HG02678 (cell line): ENCODE measurements around the gene BCL2L1.
A peak's percentile ranks its signal among the peaks of the same experiment; 100 is the strongest.

ENCODE experiments used
- ATAC-seq: cut with Tn5 transposase; IDR thresholded peaks from one replicate; pipeline ENCODE4 v1.9.1; 2021; ENCODE audit warnings: mild to moderate bottlenecking, moderate library complexity; ENCODE audit not compliant: unreplicated experiment

BCL2L1 gene

DNA sequence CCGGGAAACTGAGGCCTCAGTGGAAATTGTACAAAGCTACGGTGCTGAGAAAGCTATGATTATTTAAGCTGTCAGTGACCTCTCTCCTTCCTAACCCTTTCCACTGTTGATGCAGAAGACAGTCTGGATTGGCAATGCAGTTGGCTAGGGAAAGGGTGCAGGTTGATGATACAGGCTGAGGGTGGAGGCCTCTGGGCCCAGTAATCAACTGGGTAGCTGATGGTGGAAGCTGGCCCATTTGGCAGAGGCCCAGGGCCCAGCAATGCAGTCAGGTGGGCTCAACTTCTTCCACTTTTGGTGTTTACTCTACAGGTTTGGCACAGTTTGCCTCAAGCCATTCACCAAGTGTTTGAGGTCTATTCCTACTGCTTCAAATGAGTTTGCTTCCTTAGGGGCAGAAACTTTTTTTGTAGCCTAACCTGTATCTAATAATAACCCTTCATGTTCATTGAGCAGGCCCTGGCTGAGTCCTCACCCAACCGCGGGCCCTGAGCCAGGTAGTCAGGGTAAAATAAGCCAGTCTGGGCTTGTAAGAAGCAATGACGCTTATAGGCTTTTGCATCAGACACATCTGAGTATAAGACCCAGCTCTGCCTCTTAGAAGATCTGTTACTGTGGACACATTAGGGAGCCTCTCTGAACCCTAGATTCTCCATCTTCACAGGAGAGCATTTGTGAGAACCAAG lies 12.1 kb downstream of the BCL2L1 start:
- ATAC-seq: no peak

DNA sequence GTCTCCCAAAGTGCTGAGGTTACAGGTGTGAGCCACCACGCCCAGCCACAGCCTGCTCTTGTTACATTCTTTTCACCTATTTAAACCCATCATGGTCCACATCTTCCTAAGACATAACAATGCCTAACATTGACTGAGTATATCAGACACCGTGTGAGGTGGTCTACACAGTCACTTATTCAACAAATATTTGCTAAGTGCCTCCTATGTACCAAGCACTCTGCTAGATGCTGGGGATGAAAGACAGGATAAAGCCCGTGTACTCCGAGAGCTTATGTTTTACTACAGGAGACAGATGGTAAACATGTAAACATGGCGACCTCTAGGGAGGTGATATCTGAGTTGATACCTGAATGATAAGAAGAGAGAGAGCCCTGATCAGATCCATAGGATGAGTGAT lies 12.7 kb downstream of the BCL2L1 start:
- ATAC-seq: no peak

DNA sequence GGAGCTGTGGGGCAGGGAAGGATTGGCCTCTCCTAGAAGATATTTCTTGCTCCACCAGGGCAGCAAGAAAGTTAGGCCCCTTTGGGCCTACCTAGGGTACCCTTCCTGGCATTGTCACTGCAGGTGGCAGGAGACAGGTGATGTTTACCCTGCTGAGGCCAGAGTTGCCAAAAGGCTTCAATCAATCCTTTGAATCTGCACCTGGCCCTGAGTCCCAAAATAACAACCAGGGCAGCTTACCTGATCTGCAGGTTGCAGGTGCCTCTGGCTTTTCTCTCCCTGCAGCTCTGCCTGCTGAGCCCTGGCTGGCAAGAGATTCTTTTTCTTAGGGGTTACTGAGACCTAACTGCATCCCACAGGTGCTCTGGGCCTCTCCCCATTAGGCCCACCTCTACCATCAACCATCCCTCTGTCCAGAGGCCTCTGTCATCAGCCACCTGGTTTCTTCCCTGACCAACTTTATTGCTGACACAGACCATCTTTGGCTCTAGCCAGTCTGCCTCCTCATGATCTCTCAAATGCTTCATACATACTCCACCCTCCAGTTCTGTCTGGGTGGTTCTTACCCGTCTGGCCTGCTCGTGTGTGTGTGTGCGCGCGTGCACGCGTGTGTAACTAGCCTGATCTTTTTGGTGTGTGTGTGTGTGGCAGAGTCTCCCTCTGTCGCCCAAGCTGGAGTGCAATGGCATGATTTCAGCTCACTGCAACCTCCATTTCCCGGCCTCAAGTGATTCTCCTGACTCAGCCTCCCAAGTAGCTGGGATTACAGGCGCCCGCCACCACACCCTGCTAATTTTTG lies 13.7 kb downstream of the BCL2L1 start:
- ATAC-seq: no peak

DNA sequence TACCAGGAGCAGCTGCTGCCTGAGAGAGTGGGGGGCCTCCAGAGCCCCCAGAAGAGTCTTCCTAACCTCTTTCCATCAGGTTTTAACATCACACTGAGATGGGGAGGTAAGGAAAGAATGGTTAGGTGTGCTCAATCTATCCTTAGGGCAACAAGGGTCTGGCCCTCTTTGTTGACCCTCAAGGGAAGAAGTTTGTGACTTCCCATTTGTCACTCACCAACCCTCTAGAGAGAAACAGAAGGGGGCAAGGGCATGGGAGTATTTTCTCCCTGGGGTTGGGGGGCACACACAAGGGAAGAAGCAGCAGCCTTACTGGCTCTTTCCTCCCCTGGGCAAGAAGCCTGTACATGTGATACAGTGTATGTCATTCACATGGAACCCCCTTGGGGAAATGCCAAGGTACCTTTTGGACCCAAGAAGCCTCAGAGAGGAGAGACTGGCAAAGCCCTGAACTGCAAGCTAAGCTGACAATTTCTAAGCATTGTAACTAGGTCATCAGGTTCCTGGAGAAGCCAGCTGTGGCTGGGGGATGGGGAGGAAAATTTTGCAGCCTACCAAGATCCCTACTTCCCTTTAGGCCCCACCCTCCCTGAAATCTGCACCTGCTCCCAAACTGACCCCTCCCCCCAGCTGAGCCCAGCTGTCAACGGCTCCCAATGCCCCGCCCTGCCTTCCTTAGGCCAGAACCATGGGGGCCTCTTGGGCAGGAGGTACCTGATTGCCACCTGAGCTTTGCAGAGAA lies 14.5 kb downstream of the BCL2L1 start:
- ATAC-seq: no peak

GRCh38 chr20:31707258-31707615 lies 15.4 kb downstream of the BCL2L1 start:
- no peak for ATAC-seq

DNA sequence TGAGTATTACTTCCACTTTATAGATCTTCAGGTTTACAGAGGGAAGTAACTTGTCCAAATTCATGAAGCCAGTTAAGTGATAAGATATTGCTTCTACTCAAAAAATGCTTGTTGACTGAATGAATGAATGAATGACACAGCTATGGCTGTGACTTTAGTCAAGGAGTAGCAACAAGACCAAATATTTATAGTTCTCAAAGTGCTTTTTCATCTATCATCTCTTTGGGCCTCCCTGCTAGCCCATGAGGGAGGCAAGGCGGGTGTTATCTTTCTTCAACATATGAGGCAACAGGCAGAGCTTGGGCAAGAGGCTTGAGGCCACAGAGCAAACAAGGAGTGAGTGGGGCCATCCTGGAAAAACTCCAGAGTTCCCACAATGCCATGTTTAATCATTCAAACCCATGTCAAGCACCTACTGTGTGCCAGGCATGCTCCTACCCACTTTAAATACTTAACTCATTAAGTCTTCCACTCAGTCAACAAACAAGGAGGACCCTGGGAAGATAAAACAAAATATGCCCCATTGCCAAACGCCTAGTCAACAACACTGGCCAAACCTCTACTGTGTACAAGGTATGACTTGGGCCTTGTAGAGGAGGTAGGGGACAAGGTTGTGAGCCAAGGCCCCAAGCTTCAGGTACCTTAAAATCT lies 15.9 kb downstream of the BCL2L1 start:
- no peak for ATAC-seq

- peak; percentile 93 for ATAC-seq
Observed at GRCh38 chr20:31705598-31706597, 16.8 kb downstream of the BCL2L1 start.

- no peak for ATAC-seq
Observed at GRCh38 chr20:31705191-31705590, 17.5 kb downstream of the BCL2L1 start.

- no peak for ATAC-seq
Observed at GRCh38 chr20:31704225-31705119, 18.2 kb downstream of the BCL2L1 start.

DNA sequence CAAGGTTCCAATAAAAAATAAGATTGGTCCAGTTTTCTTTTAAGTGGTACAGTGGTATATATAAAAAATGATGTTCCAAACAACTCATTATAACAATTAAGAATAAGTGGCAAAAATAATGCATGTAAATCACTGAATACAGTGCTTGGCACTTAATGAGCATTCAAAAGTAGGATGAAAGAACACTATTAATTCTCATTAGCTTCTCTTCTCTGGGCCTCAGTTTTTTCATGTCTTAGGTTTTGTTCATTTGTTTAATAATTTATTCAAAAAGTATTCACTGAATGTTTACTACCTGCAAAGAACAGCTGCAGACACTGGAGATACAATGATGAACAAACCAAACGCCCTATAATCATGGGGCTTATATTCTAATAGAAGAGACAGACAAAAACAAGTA lies 21.1 kb downstream of the BCL2L1 start:
- ATAC-seq: no peak

DNA sequence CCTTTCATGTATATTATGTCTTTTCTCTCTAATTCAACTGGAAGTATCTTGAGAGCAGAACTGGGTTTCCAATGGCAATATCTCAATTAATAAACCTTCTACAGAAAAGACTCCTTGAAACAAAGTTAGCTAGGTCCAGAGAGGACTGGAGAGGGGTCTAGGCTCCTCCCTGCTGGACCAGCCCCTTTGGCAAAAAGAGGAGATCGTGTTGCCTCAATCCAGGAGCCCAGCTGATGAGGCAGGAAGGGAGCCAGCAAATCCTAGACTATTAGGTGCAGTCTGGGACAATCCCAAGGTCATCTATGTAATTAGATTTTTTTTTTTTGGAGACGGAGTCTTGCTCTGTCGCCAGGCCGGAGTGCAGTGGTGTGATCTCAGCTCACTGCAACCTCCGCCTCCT lies 21.9 kb downstream of the BCL2L1 start:
- no peak for ATAC-seq

DNA sequence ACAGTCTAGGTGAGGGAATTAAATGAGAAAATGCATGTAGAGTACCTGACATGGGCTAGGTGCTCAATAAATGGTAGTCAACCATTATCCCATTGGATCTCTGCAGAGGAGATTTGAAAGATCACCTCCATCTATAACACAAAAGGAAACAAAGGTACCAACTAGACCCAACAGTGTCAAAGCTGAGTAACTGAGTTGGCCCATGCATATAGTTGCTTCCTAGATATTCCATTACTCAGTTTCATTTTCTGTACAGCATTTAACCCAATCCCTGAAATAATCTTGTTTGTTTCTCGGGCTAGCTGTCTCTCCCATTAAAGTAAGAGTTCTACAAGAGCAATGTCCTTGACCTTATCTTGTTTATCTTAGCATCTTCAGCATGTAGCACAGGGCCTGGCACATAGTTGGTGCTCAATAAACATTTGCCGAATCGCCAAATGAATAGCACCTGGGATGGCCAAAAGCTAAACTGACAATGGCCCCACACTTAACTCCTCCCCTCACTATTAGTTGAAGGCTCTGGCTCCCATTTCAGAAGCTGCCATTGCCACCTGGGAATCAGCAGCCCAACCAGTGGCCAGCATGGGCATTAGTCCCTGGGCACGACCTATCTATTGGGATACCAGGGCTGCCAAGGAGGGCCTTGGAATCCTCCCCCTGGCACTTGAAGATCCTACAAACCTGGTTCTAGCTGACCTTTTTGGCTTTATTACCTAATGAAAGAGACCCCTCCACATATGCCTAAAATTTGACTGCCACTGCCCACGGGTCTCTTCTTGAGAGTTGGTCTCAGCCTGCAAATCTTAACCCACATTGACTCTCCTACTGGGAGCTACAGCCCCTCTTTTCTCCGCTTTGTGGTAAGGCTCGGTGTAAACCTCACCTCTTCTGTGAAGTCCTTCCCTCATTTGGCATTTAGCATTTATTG lies 22.6 kb downstream of the BCL2L1 start:
- ATAC-seq: no peak

DNA sequence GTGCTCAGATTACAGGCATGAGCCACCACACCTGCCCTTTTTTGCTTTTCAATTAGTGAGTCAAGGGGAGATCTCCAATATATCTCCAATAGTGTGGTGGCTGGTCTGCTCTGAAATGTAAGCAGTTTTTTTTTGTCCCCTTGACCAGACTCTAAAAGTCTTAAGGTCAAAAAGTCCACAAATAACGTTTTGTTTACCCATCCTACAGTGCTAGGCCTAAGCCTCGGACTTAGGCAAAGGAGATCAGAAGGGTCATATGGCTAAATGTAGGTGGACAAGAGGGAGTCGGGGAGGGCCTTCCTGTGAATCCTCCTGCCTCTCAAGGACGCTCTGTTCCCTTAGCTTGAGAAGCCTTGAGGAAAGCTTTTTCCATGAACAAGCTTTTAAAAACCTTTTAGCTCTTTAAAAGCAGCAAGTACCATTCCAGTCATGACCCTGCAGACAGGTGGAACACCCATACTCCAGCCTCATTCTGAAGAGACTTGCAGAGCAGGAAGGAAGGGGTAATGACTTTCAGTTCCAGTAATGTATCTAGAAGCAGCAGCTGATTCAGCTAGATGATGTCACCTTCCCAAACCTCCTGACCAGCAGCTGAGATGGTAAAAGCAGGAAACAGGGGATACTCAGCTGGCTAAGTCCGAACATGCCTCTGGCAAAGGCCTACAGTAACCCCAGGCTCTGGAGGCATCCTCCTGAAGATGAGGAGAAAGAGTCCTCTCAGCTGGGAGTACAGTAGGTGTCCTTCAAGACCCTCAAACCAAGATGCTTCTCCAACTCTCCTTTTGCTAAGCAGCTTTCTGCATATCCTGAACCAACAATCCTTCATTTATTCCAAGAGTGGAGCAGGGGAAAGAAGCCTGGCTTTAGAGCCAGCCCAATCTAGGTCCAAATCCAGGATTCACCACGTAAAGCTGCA lies 23.6 kb downstream of the BCL2L1 start:
- ATAC-seq: peak; percentile 98

- ATAC-seq: no peak
Observed at GRCh38 chr20:31698243-31698802, 24.3 kb downstream of the BCL2L1 start.

- ATAC-seq: no peak
Observed at GRCh38 chr20:31695849-31696804, 26.5 kb downstream of the BCL2L1 start.
